SK-N-SH treated with all-trans-retinoic acid at 6 μM for 48 hours (cell line): ENCODE measurements around the gene PPIB.

Experiments used
- CREB5 ChIP-seq: fragments of 250-450 bp; sonication (Bioruptor Pico); IDR thresholded peaks from 2 replicates; pipeline ENCODE4 v1.5.1; 2020; ENCODE audit warnings: low read depth, mild to moderate bottlenecking, moderate library complexity
- GLIS3 ChIP-seq: fragments of 250-450 bp; sonication (Bioruptor Pico); IDR thresholded peaks from 2 replicates; pipeline ENCODE4 v1.5.0; 2020; ENCODE audit warnings: mild to moderate bottlenecking, moderate library complexity
- PATZ1 ChIP-seq: fragments of 250-450 bp; sonication (Bioruptor Pico); IDR thresholded peaks from 2 replicates; pipeline ENCODE4 v1.8.0; 2020; ENCODE audit warnings: mild to moderate bottlenecking, moderate library complexity, borderline replicate concordance
- PPARA ChIP-seq: fragments of 250-450 bp; sonication (Bioruptor Pico); IDR thresholded peaks from 2 replicates; pipeline ENCODE4 v1.5.0; 2020; ENCODE audit warnings: mild to moderate bottlenecking, borderline replicate concordance
- RARB ChIP-seq: fragments of 250-450 bp; sonication (Bioruptor Pico); IDR thresholded peaks from 2 replicates; pipeline ENCODE4 v1.8.0; 2021; ENCODE audit warnings: mild to moderate bottlenecking, moderate library complexity
- SNAI2 ChIP-seq: fragments of 250-450 bp; sonication (Bioruptor Pico); IDR thresholded peaks from 2 replicates; pipeline ENCODE4 v1.5.0; 2020; ENCODE audit warnings: mild to moderate bottlenecking, moderate library complexity
- TCF4 ChIP-seq: fragments of 250-450 bp; sonication (Bioruptor Pico); IDR thresholded peaks from 2 replicates; pipeline ENCODE4 v1.8.0; 2021; ENCODE audit warnings: mild to moderate bottlenecking, moderate library complexity, borderline replicate concordance
- TSHZ2 ChIP-seq: fragments of 250-450 bp; sonication (Bioruptor Pico); IDR thresholded peaks from 2 replicates; pipeline ENCODE4 v1.5.0; 2020; ENCODE audit warnings: mild to moderate bottlenecking, moderate library complexity
- ZNF565 ChIP-seq: fragments of 450-650 bp; formaldehyde crosslinking; conservative IDR thresholded peaks from 2 replicates; pipeline ENCODE4 v1.5.0; 2020; ENCODE audit warnings: low read depth, mild to moderate bottlenecking, moderate library complexity
- ZNF8 ChIP-seq: fragments of 450-650 bp; formaldehyde crosslinking; IDR thresholded peaks from 2 replicates; pipeline ENCODE4 v1.5.0; 2020; ENCODE audit warnings: mild to moderate bottlenecking, moderate library complexity
- TF ChIP-seq, protein P1 (sequence below): fragments of 250-450 bp; sonication (Bioruptor Pico); IDR thresholded peaks from 2 replicates; pipeline ENCODE4 v1.8.0; 2021; ENCODE audit warnings: low read depth, mild to moderate bottlenecking, moderate library complexity, borderline replicate concordance

DNA sequence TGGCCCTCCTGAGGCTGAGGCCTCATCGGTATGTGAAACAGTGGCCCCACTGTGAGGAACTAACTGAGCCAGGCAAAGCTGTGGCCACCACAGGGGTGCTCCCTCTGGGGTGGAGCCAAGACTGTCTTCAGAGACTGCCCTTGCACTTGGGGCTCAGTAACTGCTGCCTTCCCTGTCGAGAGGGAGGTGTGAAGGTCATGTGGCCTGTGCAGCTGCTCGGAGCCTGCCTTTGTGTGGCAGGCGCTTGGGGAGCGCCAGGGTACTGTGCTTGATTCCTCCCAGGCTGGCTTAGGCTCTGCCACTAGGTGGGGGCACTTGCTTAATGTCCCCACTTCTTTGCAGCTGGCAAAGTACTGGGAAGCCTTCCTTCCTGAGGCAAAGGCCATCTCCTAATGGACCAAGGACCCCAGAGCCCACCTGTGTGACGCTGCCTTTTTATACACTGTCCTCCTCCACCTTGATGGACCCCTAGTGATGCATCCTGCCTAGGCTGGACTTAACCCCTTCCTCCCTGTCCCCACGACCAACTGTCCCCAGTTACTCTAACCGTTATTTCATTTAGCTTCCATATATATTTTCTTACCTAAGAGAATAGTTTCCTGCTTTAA, 25.5 kb downstream of the PPIB start:
- TF ChIP-seq SNAI2 (CRISPR knock-in tag) (no peak), ZNF565 (CRISPR knock-in tag) (no peak), PPARA (CRISPR knock-in tag) (no peak), TSHZ2 (no peak), TCF4 (no peak), CREB5 (CRISPR knock-in tag) (no peak), PATZ1 (CRISPR knock-in tag) (no peak), GLIS3 (CRISPR knock-in tag) (no peak), ZNF8 (CRISPR knock-in tag) (no peak), RARB (CRISPR knock-in tag) (no peak)
- TF ChIP-seq, protein P1, sequence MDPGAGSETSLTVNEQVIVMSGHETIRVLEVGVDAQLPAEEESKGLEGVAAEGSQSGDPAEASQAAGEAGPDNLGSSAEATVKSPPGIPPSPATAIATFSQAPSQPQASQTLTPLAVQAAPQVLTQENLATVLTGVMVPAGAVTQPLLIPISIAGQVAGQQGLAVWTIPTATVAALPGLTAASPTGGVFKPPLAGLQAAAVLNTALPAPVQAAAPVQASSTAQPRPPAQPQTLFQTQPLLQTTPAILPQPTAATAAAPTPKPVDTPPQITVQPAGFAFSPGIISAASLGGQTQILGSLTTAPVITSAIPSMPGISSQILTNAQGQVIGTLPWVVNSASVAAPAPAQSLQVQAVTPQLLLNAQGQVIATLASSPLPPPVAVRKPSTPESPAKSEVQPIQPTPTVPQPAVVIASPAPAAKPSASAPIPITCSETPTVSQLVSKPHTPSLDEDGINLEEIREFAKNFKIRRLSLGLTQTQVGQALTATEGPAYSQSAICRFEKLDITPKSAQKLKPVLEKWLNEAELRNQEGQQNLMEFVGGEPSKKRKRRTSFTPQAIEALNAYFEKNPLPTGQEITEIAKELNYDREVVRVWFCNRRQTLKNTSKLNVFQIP (CRISPR knock-in tag) = no peak
